ENCODE results near the gene FBXL17.

- TF ChIP-seq CTCF (IDR thresholded peaks at IDR 0.05; ENCODE audit: insufficient read depth, low read depth, low read length): no peak
- no peak for TF ChIP-seq EZH2 (IDR thresholded peaks at IDR 0.05; ENCODE audit: insufficient read depth, low read length)
Observed at GRCh38 chr5:108320231-108320630, 61.7 kb downstream of the FBXL17 start.
